Sciatic nerve (tissue), 2 donors: Measurements from ENCODE around the gene FAM168B. TPM values are rescaled to one million over a fixed set of nuclear protein-coding genes. Genes with fewer than 3 reads are reported as not detected.

Experiments
- ATAC-seq: fragments of 200-7000 bp; cut with Tn5 transposase; one replicate; pipeline ENCODE4 v1.9.1; 2020; ENCODE audit warnings: mild to moderate bottlenecking, moderate library complexity
- DNase-seq: peaks from one replicate; pipeline ENCODE4 v3.0.0-alpha.2; 2020; ENCODE audit warnings: low spot score
- intact Hi-C: fragments of 100-400 bp; cut with DNase I; formaldehyde crosslinking; loops from one replicate; pipeline ENCODE4 v1.14.2; 2022
- total RNA-seq: library from RNA; stranded (reverse); fragmentation: NEBNext Ultra II Directional; extraction: Animal tissue kit (Norgen Biotek cat#: 25700); gene quantifications from one replicate; pipeline ENCODE4 v1.2.1, GENCODE V29; 2021
- donor health status: DM: no; HTN: no; CAD: no.
- donor health status: DM: no; HTN: no; CAD: no.

The FAM168B gene
- total RNA-seq, 1 donor from 2014 or later = 88.0 TPM

DNA sequence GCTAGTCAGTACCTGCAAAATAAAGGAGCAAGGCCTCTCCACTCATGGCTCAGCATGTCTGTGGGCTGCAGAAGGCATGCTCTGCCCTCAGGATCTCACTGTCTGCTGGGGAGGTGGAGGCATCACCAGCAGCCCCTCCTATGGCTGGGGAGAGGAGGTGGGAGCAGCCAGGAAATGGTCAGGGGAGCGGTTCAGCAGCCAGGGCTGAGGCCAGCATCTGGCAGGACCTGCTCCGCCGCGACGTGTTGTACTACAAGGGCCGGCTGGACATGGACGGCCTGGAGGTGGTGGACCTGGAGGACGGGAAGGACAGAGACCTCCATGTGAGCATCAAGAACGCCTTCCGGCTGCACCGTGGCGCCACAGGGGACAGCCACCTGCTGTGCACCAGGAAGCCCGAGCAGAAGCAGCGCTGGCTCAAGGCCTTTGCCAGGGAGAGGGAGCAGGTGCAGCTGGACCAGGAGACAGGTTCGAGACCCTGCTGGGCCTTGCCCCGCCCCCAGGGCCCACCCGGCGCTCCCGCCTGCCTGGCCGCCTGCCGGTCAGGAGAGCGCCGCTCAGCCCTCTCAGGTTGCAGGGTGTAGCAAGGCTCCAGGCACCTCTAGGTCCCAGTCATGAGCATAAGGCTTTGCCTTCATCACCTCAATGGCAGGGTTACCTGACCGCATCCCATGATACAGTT, 49.0 kb downstream of the FAM168B start:
- no peak for DNase-seq
- intact Hi-C loops = no loop called here
- ATAC-seq = no peak

GRCh38 chr2:131043199-131044074, 49.8 kb downstream of the FAM168B start:
- intact Hi-C loops = no loop called here
- no peak for DNase-seq
- no peak for ATAC-seq

DNA sequence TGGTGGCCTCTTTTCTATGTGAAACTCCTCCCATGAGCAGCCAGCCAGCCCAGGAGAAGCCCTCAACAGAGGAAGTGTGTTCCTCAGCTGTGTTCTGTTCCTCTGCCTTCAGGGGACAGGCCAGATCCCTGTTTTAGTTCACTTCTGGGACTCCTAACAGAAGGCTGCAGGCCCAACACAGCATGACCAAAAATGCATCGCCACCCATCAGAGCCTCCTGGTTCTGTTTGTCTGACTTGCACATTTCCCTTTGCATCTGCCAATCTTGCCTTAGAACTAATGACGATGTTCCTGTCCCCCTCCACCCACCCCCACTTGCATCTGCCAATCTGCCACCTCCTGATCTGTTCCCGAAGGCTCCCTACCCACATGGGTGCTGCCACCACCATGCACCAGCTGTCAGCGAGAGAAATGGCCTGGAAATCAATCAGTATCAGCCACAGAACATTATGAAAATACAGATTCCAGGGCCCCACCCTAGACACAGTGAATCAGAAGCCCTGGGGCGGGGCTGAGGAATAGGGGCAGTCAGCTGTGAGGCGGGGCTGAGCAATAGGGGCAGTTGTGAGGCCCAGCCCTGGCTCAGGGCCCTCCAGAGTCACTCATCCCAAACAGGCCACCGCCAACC, 51.0 kb downstream of the FAM168B start:
- no peak for DNase-seq
- intact Hi-C loops = no loop called here

DNA sequence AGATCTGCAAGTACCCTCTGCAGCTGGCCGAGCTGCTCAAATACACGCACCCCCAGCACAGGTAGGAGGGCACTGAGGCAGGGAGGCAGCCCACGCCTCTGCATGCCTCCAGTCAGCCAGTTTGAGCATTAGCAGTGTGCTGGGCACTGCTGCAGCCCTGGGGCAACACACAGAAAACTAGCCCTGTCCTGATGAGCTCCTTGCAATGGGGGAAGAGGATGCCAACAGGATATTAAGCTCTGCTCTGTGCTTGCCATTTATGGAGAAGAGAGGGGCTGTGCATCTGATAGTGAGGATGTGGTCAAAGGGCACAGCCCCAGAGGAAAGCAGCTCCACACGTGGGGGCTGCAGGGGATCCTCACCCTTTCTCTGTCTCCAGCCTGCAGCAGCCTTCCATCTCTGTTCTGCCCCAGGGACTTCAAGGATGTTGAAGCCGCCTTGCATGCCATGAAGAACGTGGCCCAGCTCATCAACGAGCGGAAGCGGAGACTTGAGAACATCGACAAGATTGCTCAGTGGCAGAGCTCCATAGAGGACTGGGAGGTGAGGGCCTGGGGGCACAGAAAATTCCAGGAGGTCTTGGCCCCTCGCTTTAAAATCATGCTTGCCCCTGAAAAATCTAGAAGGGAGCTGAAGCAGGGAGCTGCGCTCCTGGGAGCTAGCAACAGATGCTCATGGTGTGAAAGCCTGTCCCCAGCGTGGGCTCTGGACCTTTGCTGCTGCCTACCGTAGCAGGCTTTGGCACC, 51.7 kb downstream of the FAM168B start:
- intact Hi-C loops = no loop called here
- DNase-seq (no peak), ATAC-seq (no peak)

More for the DNA sequence above, 51.0 kb downstream of the FAM168B start:
- no peak for ATAC-seq

- DNase-seq = peak; percentile 46
- no peak for ATAC-seq
These were observed 52.4 kb downstream of the FAM168B start for GRCh38 chr2:131040661-131041401.

DNA sequence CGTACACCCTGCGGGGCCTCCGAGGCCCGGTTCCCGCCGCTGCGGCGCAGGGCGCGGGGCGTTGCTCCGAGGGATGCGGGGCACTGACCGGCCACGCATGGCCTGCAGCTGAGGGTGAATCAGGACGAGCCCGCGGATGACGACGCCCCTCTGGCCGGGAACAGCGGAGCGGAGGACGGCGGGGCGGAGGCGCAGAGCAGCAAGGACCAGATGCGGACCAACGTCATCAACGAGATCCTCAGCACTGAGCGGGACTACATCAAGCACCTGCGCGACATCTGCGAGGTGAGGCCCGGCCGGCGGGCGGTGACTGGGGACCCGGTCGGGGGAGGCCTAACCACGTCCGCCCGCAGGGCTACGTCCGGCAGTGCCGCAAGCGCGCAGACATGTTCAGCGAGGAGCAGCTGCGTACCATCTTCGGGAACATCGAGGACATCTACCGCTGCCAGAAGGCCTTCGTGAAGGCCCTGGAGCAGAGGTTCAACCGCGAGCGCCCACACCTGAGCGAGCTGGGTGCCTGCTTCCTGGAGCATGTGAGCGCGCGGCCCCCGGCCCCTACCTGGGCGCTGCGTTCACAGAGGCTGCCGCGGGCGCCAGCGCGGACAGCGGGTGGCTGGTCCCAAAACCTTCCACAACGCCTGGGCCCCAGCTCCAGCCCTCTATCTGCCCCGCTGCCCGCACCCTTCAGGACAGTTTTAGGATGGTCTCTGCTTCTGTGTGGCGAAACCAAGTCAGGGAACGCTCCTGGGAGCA, 53.2 kb downstream of the FAM168B start:
- no peak for ATAC-seq
- intact Hi-C loops = no loop called here
- peak; percentile 53 for DNase-seq

More at GRCh38 chr2:131040661-131041401, 52.4 kb downstream of the FAM168B start:
- intact Hi-C loops = no loop called here

- intact Hi-C loops = no loop called here
- ATAC-seq = no peak
- DNase-seq = peak; percentile 51
These were observed 53.7 kb downstream of the FAM168B start for GRCh38 chr2:131039535-131039907.

DNA sequence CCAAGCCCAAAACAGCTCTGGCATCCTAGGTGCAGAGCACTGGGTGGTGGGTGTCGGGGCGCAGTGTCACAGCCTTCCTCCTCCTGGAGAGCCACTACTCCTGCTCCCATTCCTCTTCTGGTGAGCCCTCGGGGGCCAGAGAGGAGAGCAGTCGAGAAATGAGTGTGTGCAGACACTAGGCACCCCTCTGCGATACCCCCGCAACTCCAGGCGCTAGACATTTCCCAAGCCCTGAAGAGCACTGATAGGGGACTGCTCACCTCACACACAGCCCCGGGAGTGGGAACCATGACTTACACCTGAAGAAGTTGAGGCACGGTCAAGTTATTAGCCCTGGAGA, 54.2 kb downstream of the FAM168B start:
- intact Hi-C loops = no loop called here
- no peak for ATAC-seq
- DNase-seq = no peak

DNA sequence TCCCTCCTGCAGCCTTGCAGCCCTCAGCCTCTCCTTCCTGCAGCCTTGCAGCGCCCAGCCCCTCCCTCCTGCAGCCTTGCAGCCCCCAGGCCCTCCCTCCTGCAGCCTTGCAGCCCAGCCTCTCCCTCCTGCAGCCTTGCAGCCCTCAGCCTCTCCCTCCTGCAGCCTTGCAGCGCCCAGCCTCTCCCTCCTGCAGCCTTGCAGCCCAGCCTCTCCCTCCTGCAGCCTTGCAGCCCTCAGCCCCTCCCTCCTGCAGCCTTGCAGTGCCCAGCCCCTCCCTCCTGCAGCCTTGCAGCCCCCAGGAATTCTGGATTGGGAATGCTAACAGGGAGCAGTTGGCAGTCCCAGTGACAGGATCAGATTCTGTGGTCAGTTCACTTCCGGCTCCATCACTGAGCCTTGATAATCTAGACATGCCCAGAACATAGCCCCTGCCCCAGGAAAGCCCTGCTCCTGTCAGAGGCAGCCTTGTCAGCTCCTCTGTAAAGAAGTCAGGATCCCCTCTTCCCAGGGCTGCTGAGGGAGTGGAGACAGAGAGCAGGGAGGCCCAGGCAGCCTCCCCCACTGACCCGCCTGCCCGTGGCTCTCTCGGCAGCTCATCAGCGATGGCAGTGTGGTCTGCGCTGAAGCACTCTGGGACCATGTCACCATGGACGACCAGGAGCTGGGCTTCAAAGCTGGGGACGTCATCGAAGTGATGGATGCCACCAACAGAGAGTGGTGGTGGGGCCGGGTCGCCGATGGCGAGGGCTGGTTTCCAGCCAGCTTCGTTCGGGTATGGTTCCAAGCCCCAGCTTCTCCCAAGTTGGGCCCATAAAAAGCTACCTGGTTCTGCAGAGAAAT, 54.8 kb downstream of the FAM168B start:
- intact Hi-C loops = no loop called here
- DNase-seq = peak; percentile 37
- ATAC-seq = no peak

GRCh38 chr2:131037398-131038257, 55.6 kb downstream of the FAM168B start:
- DNase-seq (peak; percentile 37), ATAC-seq (no peak)
- intact Hi-C loops = no loop called here

DNA sequence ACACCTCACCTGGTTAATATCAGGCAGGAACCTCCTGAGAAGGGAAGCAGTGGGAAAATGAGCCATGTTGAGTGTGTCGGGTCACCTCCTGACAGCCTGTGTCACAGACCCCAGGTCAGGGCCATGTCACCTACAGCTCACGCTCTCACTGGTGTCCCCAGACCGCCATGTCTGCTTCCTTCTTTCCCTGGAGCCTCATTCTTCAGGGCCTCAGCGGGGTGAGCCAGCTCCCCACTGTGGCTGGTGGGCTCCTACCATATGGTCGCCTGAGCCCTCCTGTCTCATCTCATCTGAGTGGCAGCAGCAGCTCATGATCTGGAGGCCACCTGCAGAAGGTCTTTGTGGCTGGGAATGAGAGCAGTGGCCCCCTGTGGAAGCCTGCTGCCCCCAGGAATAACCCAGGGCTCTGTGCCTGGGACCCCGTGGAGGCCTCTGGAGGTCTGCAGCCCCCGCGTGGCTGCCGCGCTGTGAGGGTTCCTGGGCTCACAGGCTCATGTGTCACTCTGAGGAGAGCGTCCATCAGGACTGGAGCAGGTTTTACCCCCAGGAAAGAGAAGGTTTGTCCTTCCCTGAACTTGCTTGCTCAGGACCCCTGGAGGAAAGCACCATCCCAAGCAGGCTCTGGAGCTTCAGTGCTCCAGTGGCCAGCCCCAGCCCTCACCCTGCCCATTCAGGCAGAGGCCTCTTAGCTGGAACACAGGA, 56.4 kb downstream of the FAM168B start:
- DNase-seq (peak; percentile 40), ATAC-seq (no peak)
- intact Hi-C loops = no loop called here

- intact Hi-C loops = no loop called here
- no peak for ATAC-seq
- peak; percentile 15 for DNase-seq
These were observed 57.0 kb downstream of the FAM168B start for GRCh38 chr2:131036269-131036668.

DNA sequence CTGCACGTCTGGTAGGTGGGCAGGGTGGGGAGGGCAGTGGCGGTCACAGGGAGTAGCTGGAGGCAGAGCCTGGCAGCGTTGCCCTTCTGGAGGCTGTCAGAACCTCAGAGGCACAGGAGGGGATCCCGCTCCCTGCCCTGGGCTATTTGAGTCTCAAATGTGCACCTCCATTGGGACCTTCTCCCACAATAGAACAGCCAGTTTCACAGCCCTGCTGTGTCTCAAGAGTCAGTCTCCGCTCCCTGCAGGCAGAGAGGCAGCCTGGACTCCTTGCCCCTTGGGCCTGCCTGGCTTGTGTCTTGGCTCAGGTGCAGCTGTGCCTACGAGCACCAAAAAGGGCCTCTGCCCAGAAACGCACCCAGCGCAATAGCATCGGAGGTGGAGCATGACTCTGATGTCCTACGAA, 57.4 kb downstream of the FAM168B start:
- intact Hi-C loops = no loop called here
- no peak for ATAC-seq
- DNase-seq = peak; percentile 43

- intact Hi-C loops = no loop called here
- ATAC-seq (no peak), DNase-seq (peak; percentile 41)
These were observed 58.0 kb downstream of the FAM168B start for GRCh38 chr2:131035112-131035825.
